ENCODE measurements around the gene ARHGAP6.

Gene ARHGAP6

DNA sequence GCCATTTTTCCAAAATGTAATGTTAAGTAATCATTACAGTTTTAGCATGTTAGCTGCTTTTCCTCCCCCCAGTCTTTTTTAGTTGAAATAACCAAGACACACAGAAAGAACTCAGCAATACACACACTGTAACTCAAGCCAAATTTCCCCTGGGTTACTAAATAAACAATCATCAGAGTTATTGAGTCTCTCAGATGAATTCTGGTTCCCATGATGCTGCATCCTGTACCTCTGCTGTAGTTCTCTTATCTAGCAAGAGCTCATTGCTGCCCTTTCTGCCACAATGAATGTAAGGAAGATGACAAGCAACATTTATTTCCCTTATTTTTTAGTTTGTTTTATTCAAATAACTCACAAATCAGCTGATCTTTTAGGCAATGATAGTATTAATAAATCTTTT is 185.1 kb downstream of the ARHGAP6 start:
- H3K27ac ChIP-seq, result no peak overlapping the region
- no peak for TF ChIP-seq ZFX (IDR thresholded peaks at IDR 0.05)
- TF ChIP-seq, protein P1, sequence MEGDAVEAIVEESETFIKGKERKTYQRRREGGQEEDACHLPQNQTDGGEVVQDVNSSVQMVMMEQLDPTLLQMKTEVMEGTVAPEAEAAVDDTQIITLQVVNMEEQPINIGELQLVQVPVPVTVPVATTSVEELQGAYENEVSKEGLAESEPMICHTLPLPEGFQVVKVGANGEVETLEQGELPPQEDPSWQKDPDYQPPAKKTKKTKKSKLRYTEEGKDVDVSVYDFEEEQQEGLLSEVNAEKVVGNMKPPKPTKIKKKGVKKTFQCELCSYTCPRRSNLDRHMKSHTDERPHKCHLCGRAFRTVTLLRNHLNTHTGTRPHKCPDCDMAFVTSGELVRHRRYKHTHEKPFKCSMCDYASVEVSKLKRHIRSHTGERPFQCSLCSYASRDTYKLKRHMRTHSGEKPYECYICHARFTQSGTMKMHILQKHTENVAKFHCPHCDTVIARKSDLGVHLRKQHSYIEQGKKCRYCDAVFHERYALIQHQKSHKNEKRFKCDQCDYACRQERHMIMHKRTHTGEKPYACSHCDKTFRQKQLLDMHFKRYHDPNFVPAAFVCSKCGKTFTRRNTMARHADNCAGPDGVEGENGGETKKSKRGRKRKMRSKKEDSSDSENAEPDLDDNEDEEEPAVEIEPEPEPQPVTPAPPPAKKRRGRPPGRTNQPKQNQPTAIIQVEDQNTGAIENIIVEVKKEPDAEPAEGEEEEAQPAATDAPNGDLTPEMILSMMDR (conservative IDR thresholded peaks at IDR 0.05), result no peak

DNA sequence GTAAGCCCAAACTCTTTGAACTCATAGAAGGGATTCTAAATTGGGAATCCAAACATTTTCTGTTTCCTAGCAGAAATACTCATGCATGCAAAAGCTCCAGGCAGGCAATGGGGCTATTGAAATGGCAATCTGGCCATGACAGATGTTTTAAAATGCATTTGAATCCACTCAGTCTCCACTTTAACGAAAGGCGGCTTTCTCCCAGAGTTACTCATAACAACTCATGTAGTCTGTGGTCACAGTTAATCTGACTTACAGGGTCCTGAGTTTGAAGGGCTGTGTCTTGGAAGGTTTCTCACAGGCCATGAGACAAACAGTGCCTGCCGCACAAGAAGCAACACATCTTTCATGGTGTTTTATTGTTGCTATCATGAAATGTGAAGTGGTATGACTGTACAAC is 186.8 kb downstream of the ARHGAP6 start:
- TF ChIP-seq, protein P1 (conservative IDR thresholded peaks at IDR 0.05), result no peak
- TF ChIP-seq ZFX (IDR thresholded peaks at IDR 0.05), result no peak
- peak overlapping the region; percentile 55; the same call in 1 of the 2 replicates for H3K27ac ChIP-seq

DNA sequence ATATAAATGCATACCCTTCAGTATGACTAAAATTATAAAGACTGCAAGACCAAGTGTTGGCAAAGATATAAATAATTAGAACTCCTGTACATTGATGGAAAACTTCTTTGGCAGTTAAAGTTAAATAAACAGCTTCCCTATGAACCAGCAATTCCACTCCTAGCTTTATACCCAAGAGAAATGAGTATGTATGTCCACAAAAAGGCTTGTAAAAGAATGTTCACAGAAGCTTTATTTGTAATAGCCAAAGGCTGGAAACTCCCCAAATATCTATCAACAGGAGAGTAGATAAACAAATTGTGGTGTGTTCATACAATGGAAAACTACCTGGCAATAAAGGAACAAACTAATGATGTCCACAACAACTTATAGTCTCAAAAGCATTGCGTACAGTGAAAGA is 187.7 kb downstream of the ARHGAP6 start:
- TF ChIP-seq ZFX (IDR thresholded peaks at IDR 0.05), result no peak
- TF ChIP-seq, protein P1 (conservative IDR thresholded peaks at IDR 0.05), result no peak
- no peak overlapping the region for H3K27ac ChIP-seq

DNA sequence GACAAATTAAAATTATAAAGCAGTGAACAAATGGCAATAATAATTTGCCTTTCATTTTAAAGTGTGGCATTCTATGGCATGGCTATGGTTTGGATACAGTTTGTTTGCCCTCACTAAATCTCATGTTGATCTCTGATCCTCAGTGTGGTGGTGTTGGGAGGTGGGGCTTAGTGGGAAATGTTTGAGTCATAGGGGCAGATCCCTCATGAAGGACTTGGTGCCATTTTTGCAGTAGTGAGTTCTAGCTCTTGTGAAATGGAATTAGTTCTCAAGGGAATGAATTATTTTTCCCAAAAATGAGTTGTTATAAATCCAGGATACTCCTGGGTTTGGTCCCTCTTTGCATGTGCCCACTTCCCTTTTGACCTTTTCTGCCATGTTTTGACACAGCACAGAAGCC is 191.1 kb downstream of the ARHGAP6 start:
- no peak overlapping the region for H3K27ac ChIP-seq
- TF ChIP-seq, protein P1 (conservative IDR thresholded peaks at IDR 0.05), result no peak

DNA sequence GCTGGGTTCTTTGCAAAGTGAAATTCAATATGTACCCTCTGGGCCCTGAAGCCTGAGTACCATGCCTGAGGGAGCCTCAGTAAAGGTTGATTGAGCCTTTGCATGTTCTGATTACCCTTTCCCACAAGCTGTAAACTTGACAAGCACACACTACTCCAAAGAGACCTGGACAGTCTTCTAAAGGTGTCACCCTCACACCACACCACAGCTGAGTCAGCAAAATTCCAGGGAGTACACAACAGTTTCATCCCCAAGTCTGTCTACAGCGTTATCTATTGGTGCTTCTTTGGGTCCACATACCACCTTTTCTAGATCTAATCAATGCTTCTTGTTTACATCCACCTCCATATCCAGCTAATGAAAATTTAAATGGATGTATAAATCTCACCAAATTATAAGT is 191.7 kb downstream of the ARHGAP6 start:
- no peak overlapping the region for H3K27ac ChIP-seq
- TF ChIP-seq ZFX (IDR thresholded peaks at IDR 0.05), result no peak

DNA sequence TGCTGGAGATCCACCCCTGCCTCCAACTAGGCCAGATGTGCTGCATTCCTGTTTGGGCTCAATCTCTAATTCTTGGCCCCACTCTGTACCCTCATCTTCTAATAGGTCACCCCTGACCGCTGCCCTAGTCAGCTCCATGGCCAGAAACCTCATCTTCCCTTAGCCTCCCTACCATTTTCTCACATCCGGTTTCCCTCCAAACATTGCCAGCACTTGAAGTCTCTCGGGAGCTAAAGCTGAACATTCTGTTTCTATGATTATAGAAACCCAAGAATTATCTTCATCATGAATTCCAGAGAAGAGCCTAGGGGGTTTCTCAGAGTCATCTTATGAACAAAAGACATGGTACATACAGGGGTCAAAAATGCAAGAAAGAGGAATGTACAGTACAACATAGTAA is 192.8 kb downstream of the ARHGAP6 start:
- H3K27ac ChIP-seq, result no peak overlapping the region
- TF ChIP-seq, protein P1 (conservative IDR thresholded peaks at IDR 0.05), result no peak
- no peak for TF ChIP-seq ZFX (IDR thresholded peaks at IDR 0.05)

DNA sequence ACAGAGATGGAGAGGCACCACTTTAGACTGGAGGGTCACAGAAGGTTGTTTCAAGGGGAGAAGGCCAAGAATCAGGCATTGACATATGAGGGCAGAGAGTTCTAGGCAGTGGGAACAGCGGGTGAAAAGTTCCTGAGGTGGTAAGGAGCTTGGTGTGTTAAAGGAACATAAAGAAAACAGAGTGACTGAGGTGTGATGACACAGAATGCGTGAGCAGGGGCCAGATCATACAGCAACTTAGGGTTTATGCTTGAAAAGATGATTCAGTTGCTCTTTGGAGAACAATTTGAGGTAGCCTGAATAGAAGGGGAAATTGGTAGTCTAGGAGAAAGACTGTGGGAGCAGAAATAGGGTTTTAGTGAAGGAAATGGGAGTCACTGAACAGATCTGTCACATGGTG is 193.3 kb downstream of the ARHGAP6 start:
- TF ChIP-seq, protein P1 (conservative IDR thresholded peaks at IDR 0.05), result no peak
- TF ChIP-seq ZFX (IDR thresholded peaks at IDR 0.05), result no peak
- no peak overlapping the region; the same call in 1 of the 2 replicates for H3K27ac ChIP-seq

DNA sequence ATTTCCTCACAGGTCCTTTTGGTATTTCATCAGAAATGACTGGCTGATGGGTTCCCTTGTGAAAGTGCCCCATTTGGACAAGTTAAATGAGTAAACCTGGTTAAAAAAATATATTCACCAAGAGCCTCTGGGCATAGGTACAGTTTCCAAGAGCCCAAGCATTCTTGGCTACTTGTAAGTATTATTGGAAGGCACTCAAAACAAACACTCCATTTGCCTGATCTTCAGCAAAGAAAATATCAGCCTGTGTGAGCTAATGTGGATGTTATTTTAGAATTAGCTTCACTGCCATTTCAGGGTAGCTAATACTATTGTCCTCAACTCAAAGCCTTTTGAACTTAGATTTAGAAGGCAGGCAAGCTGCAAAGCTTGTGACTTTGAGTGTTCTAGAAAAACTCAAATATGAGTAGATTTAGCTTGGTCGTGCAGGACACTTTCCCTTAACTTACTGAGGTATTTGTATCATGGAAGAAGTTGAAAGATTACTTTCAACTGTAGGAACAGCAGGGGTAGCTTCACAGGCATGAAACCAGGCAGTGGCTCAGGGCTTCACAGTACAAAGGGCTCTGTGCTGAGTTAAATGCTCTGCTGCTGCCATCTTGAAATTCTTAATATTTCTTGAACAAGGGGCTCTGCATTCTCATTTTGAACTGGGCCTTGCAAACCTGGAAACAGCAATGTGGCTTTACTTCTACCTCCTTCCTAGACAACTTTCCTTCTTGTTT is 195.3 kb downstream of the ARHGAP6 start:
- TF ChIP-seq, protein P1 (conservative IDR thresholded peaks at IDR 0.05), result no peak
- no peak for TF ChIP-seq ZFX (IDR thresholded peaks at IDR 0.05)
- peak overlapping the region; percentile 84; the same call in 1 of the 2 replicates for H3K27ac ChIP-seq

All from C4-2B (cell line).